HG02642 (cell line): Measurements from ENCODE around the gene RAB43.

ENCODE experiments used
- ATAC-seq: cut with Tn5 transposase; IDR thresholded peaks from one replicate; pipeline ENCODE4 v1.9.1; 2021; ENCODE audit warnings: mild to moderate bottlenecking; ENCODE audit not compliant: unreplicated experiment, poor library complexity

Gene RAB43

GRCh38 chr3:129040579-129041300 lies 80.9 kb downstream of the RAB43 start:
- no peak for ATAC-seq

- no peak for ATAC-seq
These were observed 81.6 kb downstream of the RAB43 start for GRCh38 chr3:129040039-129040336.

GRCh38 chr3:129039271-129040038 lies 82.1 kb downstream of the RAB43 start:
- no peak for ATAC-seq

GRCh38 chr3:129038121-129038855 lies 83.3 kb downstream of the RAB43 start:
- ATAC-seq = no peak
